Uterus (tissue), 4 donors: ENCODE measurements around the gene TRIP4. TPM values are rescaled to one million over a fixed set of nuclear protein-coding genes. Genes with fewer than 3 reads are reported as not detected.
"Not testable (repeated sequence)": the region's sequence is repeated elsewhere in the genome, so short reads cannot be mapped to it uniquely, and the experiment has no call there.

Experiments
- DNase-seq, 2 donors: peaks; one replicate each; pipeline ENCODE4 v3.0.0-alpha.2; 2019 to 2020
- H3K27ac ChIP-seq, 2 donors: fragments of 200-600 bp; sonication (generic); 1 replicate in 1 of 2; 2 replicates in 1 of 2; pipeline ENCODE4 v1.5.1; 2016 to 2018
- H3K27me3 ChIP-seq, 2 donors: fragments of 200-600 bp; sonication (generic); one replicate each; pipeline ENCODE4 v1.5.1; 2018 to 2019; ENCODE audit warnings: control low read depth in 1 of 2
- H3K36me3 ChIP-seq, 2 donors: fragments of 200-600 bp; sonication (generic); one replicate each; pipeline ENCODE4 v1.5.1; 2019; ENCODE audit warnings: control low read depth in 1 of 2
- H3K4me1 ChIP-seq, 2 donors: fragments of 200-600 bp; sonication (generic); one replicate each; pipeline ENCODE4 v1.5.1; 2018 to 2019; ENCODE audit warnings: control low read depth in 1 of 2
- H3K4me3 ChIP-seq, 2 donors: fragments of 200-600 bp; sonication (generic); 1 replicate in 1 of 2; 2 replicates in 1 of 2; pipeline ENCODE4 v1.5.1; 2018 to 2019; ENCODE audit warnings: mild to moderate bottlenecking in 1 of 2
- H3K9me3 ChIP-seq, 2 donors: fragments of 200-600 bp; sonication (generic); one replicate each; pipeline ENCODE4 v1.5.1; 2019; ENCODE audit warnings: control low read depth in 1 of 2
- POLR2A ChIP-seq, 2 donors: fragments of 450-650 bp; IDR thresholded peaks; one replicate each; pipeline ENCODE4 v1.6.1; 2016; ENCODE audit warnings: antibody characterized with exemption in 2 of 2, mild to moderate bottlenecking in 1 of 2, moderate library complexity in 1 of 2
- intact Hi-C: fragments of 100-400 bp; cut with DNase I; formaldehyde crosslinking; loops from one replicate; pipeline ENCODE4 v1.15.1; 2023; ENCODE audit warnings: low total_unique reads
- total RNA-seq, 4 donors: library from RNA; depleted of rRNA in 3 of 4; stranded (reverse); fragments of >200 nt in 3 of 4; gene quantifications; one replicate each; pipeline versions ENCODE4 v1.1.0 to v1.2.4, GENCODE V29; 2014 to 2023
- TF ChIP-seq, protein P1 (sequence below), 4 experiments: fragments of 200-600 bp in 2 of 4; fragments of 450-650 bp in 2 of 4; sonication (generic) in 2 of 4; IDR thresholded peaks; one replicate each; pipeline ENCODE4 v1.5.1; 2016 to 2019; ENCODE audit warnings: antibody characterized with exemption in 4 of 4, mild to moderate bottlenecking in 2 of 4, moderate library complexity in 1 of 4
- donor health status: DM: yes; HTN: yes; CAD: no.

Gene TRIP4
- total RNA-seq, 4 donors from 2014 or later, result 1.2 to 24.1 (median 20.3) TPM

DNA sequence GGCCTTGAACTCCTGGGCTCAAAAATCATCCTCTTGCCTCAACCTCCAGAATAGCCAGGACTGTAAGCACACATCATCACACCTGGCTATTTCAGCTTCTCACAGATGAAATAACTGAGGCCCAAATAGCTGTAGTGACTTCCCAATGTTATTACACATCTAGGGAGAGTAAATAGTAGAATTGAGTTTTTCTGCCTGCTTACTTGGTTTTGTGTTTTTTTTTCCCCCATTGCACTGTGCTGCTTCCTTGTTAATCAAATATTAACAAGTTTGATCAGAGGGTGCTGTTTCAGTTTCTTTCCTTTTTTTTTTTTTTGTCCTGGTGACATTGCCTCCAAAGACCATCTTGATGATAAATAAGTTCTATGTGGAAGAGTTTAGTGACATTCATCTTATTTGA is 96.1 kb downstream of the TRIP4 start:
- H3K27me3 ChIP-seq, result no peaks in the 10 kb centered on the region
- H3K27ac ChIP-seq, result no peak overlapping the region
- TF ChIP-seq, protein P1, sequence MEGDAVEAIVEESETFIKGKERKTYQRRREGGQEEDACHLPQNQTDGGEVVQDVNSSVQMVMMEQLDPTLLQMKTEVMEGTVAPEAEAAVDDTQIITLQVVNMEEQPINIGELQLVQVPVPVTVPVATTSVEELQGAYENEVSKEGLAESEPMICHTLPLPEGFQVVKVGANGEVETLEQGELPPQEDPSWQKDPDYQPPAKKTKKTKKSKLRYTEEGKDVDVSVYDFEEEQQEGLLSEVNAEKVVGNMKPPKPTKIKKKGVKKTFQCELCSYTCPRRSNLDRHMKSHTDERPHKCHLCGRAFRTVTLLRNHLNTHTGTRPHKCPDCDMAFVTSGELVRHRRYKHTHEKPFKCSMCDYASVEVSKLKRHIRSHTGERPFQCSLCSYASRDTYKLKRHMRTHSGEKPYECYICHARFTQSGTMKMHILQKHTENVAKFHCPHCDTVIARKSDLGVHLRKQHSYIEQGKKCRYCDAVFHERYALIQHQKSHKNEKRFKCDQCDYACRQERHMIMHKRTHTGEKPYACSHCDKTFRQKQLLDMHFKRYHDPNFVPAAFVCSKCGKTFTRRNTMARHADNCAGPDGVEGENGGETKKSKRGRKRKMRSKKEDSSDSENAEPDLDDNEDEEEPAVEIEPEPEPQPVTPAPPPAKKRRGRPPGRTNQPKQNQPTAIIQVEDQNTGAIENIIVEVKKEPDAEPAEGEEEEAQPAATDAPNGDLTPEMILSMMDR (IDR thresholded peaks at IDR 0.05), result no peak
- no peak for TF ChIP-seq POLR2A (IDR thresholded peaks at IDR 0.05)
- intact Hi-C loops, result no loop called here
- no peaks in the 10 kb centered on the region for H3K9me3 ChIP-seq
- no peaks in the 10 kb centered on the region for H3K4me1 ChIP-seq
- no peaks in the 10 kb centered on the region for H3K36me3 ChIP-seq
- no peak overlapping the region for H3K4me3 ChIP-seq
- no peak for DNase-seq

DNA sequence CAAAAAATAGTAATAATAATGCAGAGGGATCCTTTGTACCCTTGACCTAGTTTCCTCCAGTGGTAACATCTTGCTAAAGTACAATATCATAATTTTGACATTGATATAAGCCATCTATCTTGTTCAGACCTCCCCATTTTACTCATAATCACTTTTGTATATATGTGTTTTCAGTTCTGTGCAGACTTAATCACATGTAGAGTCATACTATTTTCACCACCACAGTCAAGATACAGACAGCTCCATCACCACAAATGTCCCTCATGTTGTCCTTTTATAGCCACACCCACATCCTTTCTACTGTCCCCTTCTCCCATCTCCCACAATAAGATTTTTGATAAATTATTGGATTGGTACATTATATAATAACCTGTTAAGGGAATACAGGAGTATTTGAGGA is 98.2 kb downstream of the TRIP4 start:
- no peak for DNase-seq
- Histone ChIP-seq H3K9me3 (no peaks in the 10 kb centered on the region), H3K4me3 (no peak overlapping the region), H3K4me1 (no peaks in the 10 kb centered on the region), H3K27ac (no peak overlapping the region), H3K36me3 (no peaks in the 10 kb centered on the region), H3K27me3 (no peaks in the 10 kb centered on the region)
- no peak for TF ChIP-seq POLR2A (IDR thresholded peaks at IDR 0.05)
- TF ChIP-seq, protein P1 (IDR thresholded peaks at IDR 0.05), result no peak
- intact Hi-C loops, result no loop called here

DNA sequence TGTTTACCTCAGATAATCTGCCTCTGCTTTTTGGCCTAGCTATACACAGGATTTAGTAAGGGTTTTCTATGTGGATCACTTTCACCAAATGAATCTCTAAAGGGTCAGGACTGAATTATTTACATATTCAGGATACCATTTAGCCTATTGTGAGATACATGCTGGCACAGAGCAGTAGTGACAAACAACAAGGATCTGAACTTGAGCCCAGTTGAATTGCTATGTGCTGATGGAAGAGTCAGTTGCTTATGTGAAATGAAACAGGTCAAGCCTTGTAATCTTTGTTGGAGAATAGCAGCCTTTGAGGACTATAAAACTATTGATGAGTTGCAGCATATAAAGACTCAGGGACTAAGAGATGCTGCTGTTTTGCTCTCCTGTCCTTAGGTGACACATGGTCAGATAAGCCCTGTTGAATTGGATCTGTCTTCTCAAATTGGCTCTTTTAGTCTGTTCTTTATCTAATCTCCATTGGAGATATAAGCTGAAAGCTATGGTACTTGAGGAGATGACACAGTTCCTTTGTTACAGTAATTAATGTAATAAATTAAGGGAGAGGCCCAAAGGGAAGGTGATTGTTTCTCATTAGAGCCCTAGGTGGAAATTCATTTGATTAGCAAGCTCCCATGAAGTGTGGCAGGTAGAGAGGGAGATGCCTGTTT is 103.1 kb downstream of the TRIP4 start:
- Histone ChIP-seq H3K4me3 (no peak overlapping the region), H3K27ac (no peak overlapping the region), H3K36me3 (no peaks in the 10 kb centered on the region), H3K4me1 (no peaks in the 10 kb centered on the region), H3K9me3 (no peaks in the 10 kb centered on the region), H3K27me3 (no peaks in the 10 kb centered on the region)
- intact Hi-C loops, result no loop called here
- no peak for TF ChIP-seq POLR2A (IDR thresholded peaks at IDR 0.05)
- TF ChIP-seq, protein P1 (IDR thresholded peaks at IDR 0.05), result no peak
- no peak for DNase-seq

DNA sequence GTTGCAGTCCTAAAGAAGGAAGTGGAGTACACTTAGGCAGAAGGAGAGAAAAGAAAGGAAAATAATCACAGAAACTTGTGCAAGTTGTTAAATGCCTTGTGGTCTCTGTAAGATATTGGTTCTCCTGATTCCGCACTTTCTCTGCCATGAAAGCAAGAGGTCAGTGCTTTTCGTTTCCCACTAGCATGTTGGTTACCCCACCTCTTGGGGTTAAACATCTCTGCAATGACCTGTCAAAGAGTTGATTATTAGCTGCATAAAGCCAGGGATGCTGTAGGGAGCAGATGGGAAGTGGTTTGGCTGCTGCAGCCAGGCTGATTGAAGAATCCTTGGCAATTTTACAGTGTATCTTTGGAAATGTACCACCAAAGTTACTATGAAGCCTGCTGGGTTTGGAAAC is 106.0 kb downstream of the TRIP4 start:
- Histone ChIP-seq H3K27me3 (no peaks in the 10 kb centered on the region), H3K4me3 (no peak overlapping the region), H3K9me3 (no peaks in the 10 kb centered on the region), H3K36me3 (no peaks in the 10 kb centered on the region), H3K4me1 (no peaks in the 10 kb centered on the region), H3K27ac (no peak overlapping the region)
- no peak for DNase-seq
- intact Hi-C loops, result no loop called here
- no peak for TF ChIP-seq POLR2A (IDR thresholded peaks at IDR 0.05)
- TF ChIP-seq, protein P1 (IDR thresholded peaks at IDR 0.05), result no peak

GRCh38 chr15:64495968-64496367 is 108.3 kb downstream of the TRIP4 start:
- H3K4me3 ChIP-seq, intact Hi-C loops, DNase-seq, H3K27me3 ChIP-seq, H3K36me3 ChIP-seq, H3K27ac ChIP-seq, H3K9me3 ChIP-seq, H3K4me1 ChIP-seq: not testable (repeated sequence)
